Activated CD8-positive, alpha-beta memory T cell treated with anti-CD3 and anti-CD28 coated beads, Interleukin-2, amount 50 U/mL, for 24 hours (primary cell): ENCODE data around the gene SCAMP3.
"Not testable (repeated sequence)": the region's sequence is repeated elsewhere in the genome, so short reads cannot be mapped to it uniquely, and the experiment has no call there.

Experiments used
- DNase-seq: peaks from one replicate; pipeline ENCODE4 v3.0.0-alpha.2; 2020; ENCODE audit errors: extremely low read depth

SCAMP3 gene

DNA sequence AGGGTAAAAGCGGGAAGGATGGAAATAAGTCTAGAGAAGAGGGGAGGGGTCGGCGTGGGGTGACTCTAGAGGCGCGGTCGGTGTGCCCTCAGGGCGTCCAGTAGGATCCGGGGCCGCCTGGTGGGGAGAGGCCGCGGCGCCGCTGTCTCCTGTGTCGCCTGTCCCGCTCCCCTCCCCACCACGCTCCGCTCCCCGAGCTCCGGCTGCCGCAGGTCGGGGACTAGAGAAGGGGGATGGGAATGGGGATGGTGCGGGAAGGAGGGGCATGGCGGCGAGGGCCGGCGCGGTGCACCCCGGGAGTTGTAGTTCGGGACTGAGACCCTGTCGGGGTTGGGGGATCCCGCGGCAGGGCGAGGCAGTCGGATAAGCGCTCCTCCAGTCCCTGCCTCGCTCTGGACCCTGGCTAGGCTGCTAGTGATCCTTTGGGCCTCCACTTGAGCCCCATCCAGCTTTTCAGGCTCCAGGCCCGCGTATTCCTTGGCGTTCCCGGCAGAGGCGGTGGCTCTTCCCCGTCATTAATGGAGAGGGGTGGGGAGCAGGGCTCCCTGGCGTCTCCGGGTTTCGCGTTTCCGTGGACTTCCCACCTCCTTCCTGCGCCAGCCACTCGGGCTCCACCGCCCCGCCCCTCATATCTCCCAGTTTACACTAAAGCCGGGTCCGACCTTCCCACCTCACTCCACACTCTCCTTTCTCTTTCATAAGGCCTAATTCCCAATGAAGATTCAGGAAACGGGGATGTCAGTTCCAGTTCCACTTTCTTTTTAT lies 6.7 kb downstream of the SCAMP3 start, which contains the start of gene ENTREP3:
TSS of gene ENTREP3 (minus strand) at position 241 of the 765 bp plus-strand sequence. CDS start 606 bp downstream, outside the sequence.
- DNase-seq, result no peak

DNA sequence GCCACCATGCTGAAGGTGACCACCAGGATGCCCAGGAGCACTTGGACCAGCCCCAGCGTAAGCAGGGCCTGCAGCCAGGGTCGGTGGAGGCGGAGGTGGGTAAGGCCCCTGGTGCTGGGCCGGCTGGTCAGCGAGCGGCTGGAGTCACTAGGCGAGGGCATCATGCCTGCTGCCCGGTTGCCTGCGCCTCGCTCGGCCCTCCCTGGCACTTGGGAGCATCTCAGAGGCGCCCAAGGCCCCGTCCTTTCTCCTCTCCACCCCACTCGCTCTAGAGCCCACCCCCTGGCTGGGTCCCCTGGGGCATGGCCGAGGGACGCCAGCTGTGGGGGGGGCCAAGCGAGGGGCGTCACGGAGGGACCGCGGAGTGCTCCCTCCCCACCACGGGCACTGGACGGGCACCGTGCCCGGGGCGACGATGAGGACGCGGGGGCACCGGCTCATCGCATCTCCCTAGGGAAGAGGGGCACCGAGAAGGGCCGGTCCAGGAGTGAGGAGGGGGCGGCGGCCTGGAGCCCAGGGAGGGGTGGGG lies 7.4 kb downstream of the SCAMP3 start:
- DNase-seq, result no peak

DNA sequence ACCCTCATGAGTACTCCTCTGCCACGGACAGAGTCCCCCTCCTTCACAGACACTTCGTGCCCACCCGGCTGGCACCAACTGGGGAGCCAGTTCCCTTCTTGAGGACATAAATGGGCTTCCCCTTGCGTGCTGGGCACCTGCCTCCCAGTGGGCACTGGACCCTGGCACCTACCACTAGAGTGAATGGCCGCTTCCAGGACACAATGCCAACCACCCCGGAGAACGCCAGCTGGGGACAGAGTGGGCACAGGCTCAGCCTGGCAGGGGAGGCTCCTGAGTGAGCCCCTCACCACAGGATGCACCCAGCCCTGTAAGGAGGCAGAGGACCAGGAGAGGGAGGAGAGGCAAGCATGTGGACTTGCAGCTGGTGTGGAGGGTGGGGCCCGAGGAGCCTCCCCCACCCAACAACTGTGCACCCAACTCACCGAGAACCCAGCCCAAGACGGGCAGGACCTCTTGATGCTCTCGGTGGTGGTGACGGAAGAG lies 7.9 kb downstream of the SCAMP3 start:
- no peak for DNase-seq

- DNase-seq, result no peak
These were observed 8.4 kb downstream of the SCAMP3 start for GRCh38 chr1:155253797-155254196.

DNA sequence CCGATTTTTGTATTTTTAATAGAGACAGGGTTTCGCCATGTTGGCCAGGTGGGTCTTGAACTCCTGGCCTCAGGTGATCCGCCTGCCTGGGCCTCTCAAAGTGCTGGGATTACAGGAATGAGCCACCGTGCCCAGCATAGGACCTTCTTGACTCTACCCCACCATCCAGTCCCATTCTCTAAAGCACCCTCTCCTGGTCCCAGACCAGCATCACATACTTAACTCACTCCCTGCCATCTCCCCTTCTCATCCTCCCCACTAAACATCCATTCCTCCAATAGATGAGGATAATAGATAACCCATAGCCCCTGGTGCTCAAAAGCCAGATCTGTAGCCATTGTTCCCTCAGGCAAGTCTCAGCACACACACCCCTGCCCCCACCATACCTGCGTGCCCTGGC lies 9.0 kb downstream of the SCAMP3 start:
- no peak for DNase-seq

GRCh38 chr1:155251566-155251965 lies 10.6 kb downstream of the SCAMP3 start:
- no peak for DNase-seq

- DNase-seq, result peak; percentile 82
These were observed 11.3 kb downstream of the SCAMP3 start for GRCh38 chr1:155250633-155251449.

DNA sequence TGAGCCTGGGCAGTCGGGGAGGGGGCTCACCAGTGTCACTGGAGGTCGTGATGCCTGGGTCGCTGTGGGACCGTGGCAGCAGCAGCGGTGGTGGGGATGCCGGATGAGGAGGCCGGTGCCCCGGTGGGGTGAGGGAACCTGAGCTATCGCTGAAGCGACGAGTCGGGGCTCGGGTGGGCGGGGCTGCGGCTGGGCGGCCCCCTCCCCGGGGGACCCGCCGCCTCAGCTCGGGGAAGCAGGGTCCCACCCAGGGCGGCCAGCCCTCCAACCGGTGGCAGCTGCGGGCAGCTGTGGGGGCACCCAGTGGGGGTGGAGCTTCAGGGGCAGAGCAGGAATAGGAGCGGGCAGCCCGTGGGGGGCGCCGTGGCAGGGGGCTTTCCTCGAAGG lies 11.9 kb downstream of the SCAMP3 start:
- no peak for DNase-seq

DNA sequence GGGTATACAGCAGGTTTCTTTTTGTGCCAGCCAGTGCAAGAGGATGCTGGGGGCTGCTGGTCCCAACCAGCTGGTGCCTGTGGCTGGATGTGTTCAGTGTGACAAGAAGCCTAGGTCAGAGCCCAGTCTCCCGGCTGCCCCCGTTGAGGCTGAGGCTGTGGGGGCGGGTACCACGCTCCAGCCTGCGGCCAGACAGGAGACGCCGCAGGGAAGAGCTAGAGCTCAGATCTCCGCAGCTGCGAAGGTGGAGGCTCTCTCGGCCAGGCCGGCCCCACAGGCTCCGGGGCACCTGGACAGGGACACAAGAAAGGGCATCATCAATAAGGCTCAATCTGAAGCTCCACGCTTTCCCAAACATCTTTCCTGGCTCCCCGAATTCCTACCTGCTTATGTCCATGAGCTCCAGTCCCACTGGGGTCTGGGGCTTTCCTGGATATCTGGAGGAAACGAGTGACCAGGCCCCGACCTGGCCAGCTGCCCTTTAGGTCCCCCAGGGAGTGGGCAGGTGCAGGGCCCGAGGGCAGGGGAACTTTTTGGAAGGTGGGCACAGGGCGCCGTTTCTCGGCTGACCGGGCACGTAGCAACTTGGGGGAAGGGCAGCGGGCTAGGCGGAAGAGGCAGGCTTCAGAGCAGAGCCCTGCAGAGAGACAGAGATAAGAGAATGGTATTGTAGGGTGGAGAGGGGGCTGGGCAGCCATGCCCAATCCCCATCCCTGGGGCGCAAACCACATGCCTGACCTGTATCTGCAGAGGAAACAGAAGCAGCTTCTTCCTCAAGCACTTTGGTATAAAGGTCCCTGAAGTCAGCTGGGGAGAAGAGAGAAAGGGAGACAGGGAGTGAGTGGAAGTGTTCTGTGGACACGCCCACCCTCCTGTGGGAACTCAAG lies 14.2 kb downstream of the SCAMP3 start:
- no peak for DNase-seq

DNA sequence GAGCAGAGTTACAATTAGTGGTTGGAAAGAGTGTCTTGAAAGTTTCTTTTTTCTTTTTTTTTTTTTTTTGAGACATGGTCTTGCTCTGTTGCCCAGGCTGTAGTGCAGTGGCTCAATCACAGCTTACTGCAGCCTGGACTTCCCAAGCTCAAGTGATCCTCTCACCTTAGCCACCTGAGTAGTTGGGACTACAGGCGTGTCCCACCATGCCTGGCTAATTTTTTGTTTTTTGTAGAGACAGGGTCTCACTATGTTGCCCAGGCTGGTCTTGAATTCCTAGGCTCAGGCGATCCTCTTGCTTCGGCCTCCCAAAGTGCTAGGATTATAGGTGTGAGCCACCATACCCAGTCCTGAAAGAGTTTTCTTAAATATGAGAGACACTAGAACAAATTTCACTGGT lies 15.4 kb downstream of the SCAMP3 start:
- DNase-seq, result not testable (repeated sequence)

- DNase-seq, result no peak
These were observed 17.0 kb downstream of the SCAMP3 start for GRCh38 chr1:155245163-155245524.

- peak; percentile 91 for DNase-seq
These were observed 17.6 kb downstream of the SCAMP3 start for GRCh38 chr1:155244368-155245162.

DNA sequence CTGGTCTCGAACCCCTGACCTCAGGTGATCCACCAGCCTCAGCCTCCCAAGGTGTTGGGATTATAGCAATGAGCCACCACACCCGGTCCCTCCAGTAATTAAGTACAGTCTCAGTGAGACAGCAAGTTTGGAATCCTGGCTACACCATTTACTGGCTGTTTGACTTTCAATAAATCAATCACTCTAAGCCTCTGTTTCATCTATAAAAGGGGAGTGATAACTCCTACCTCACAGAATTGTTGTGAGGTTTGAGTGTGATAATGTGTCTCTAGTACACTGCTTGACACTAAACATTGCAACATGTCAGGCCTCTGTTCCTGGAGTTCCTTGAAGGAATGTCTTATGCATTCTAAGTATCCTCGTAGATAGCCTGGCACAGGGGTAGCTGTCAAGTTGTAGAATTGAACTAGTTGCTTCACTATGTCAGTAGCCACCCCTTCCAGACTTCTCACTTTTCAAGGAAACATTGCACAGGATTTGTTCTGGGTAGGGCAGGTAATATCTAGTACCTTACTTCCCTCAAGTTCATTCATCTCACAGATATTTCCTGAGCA lies 19.3 kb downstream of the SCAMP3 start:
- DNase-seq, result no peak

- no peak for DNase-seq
These were observed 20.3 kb downstream of the SCAMP3 start for GRCh38 chr1:155241841-155242264.

GRCh38 chr1:155241069-155241679 lies 21.0 kb downstream of the SCAMP3 start:
- DNase-seq, result peak; percentile 49

DNA sequence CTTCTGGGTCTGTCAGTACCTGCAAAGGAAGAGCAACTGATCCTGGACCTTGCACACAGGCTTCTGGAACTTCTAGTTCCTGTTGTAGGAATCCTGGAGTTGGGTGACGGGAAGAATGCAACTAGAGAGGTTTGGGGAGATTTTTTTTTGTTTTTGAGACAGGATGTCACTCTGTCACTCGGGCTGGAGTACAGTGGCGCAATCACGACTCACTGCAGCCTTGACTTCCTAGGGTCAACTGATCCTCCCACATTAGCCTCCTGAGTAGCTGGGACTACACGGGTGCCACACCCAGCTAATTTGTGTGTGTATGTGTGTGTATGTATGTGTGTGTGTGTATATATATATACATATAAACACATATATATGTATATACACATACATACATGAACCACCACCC lies 25.7 kb downstream of the SCAMP3 start:
- DNase-seq, result no peak

DNA sequence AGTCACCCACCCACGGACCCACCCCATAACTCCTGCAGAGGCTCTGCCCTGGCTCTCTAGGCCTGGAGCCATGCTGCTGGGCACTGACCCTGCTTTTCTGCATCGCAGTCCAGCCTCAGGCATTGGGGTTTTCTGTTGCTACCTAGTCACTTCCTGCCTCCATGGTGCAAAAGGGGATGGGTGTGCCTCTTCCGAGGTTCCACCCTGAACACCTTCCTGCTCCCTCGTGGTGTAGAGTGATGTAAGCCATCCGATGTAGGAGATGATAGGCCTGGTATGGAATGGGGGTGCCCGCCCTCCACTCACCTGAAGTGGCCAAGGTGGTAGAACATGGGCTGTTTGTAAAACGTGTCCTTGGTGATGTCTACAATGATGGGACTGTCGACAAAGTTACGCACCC lies 26.8 kb downstream of the SCAMP3 start:
- not testable (repeated sequence) for DNase-seq

DNA sequence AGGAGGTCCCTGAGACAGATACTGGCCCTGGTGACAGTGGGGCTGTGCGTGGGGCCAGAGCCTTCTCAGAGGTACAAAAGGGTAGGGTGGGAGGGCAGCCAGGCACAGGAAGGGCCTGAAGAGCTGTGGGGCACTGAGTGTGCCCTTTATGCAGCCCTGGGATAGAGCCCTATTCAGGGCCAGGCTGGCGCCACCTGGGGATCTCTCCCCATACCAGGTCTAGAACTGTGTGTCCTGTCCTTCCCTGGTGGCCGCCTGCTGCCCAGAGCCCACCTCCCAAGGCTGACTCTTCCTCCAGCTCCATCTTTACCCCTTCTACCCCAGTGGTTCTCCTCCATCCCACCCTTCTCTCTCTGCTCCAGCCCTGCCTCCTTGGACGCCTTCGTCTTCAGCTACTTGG lies 28.7 kb downstream of the SCAMP3 start:
- not testable (repeated sequence) for DNase-seq

- not testable (repeated sequence) for DNase-seq
These were observed 29.9 kb downstream of the SCAMP3 start for GRCh38 chr1:155232001-155232978.
